ENCODE results near the gene LRRC73.
"Not testable (repeated sequence)": the region's sequence is repeated elsewhere in the genome, so short reads cannot be mapped to it uniquely, and the experiment has no call there.

LRRC73 gene

DNA sequence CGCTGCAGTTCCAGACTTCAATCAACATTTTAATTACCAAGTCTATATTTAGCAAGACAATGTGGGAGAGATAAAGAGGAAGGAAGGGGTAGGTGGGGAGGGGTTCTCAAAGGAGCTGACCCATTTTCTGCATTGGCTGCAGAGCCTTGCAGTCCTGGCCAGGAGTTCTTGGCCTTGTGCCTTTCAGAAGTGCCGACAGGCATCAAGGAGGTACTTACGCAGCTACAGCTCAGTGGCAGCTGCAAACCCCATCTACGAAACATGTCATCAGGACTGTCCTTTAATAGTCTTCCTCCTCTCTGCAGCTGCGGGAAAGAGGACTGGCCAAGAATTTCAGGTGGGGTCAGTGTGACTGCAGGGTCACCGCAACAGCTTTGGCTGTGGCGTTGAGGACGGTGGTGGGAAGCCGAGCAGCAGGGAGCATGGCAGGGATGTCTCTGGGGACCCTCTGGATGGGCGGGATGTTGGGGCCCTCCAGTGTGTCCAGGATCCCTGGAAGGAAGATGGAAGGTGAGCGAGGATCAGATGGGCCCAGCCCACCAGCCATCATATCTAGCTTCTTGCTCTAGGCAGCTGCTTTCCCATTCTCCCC lies 1.8 kb upstream of the LRRC73 start:
- FAIRE-seq = no peak

DNA sequence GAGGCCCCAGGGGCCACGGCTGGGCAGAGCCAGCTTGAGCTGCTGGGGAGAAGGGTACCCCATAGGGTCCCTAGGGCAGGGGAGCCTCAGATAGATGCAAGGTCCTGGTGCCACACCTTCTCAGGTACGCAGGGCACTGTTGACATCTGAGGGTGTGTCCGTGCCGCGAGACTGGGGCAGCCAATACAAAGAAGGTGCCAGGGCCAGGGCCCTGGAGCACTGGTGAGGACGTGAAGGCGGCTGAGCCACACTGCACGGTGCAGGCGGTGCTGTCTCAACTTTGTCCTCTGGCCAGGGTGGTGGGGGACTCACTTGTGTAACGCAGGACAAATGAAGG lies 649 bp upstream of the LRRC73 start:
- DNase-seq (ENCODE audit: low spot score) = no peak
- FAIRE-seq = no peak

More for the DNA sequence above, 1.8 kb upstream of the LRRC73 start:
- no peak for DNase-seq (ENCODE audit: low spot score)

DNA sequence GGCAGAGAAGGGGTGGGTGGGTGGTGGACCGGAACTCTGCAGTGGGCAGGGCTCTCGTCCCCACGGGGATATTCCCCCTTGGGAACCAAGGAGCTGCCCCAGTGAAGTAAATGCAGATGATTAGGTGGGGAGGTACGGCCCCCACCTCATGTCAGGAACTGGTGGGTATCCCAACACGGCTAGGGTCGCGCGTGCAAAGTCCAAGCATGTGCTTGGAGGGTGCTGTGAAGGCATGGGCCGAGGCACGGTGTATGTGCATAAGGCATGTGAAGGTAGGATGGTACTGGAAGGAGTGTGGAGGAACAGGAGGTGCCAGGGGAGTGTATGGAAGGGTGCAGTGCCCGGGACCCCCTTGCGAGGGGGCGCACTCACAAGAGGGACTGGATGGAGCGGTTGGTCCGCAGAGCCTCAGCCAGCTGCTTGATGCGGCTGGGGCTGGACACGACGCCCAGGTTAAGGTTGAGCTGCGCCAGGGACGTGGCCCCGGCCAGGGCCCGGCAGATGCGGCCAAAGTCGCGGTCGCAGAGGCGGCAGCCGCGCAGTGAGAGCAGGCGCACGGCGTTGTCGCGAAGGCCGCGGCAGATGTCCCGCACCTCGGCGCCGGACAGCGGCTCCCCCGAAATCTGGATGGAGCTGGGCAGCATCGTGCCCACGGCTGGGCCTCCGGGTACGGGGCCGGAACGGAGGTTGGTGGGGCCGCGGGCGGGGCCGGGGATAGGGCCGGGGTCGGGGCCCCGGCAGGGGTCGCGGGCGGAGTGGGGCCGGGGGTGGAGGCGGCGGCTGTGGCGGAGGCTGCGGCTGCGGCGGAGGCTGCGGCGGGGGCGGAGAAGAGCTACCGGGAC lies 783 bp downstream of the LRRC73 start:
- no peak for FAIRE-seq
- DNase-seq (ENCODE audit: low spot score) = no peak

DNA sequence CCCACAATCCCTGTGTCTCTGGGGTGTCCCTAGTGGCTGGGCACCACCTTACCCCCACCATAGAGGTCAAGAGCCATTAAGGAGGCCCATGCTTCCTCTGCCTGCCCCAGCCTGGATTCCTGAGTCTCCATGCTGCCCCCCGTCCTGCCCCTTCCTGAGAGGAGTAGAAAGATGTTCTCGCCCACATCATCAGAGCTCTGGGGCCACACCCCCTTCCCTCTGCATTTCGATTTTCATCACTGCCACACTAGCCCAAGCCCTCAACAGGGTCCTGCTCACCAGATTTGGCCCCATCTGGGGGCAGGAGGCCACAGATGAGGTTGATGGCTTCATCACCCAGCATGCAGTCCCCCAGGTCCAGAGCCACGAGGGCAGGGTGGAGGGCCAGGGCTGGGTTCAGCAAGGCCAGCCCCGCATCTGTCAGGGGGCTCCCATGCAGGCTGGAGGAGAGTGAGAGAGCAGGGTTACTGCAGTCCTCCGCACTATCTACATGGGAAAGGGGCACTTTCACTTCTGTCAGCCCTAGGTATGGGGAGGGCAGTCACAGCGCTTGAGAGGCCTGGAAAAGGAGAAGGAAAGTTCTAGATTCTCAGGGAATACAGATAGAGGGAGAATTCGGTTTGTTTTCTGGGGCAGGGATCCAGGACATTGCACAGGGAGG lies 1.5 kb downstream of the LRRC73 start:
- DNase-seq (ENCODE audit: low spot score) = no peak
- FAIRE-seq = no peak

DNA sequence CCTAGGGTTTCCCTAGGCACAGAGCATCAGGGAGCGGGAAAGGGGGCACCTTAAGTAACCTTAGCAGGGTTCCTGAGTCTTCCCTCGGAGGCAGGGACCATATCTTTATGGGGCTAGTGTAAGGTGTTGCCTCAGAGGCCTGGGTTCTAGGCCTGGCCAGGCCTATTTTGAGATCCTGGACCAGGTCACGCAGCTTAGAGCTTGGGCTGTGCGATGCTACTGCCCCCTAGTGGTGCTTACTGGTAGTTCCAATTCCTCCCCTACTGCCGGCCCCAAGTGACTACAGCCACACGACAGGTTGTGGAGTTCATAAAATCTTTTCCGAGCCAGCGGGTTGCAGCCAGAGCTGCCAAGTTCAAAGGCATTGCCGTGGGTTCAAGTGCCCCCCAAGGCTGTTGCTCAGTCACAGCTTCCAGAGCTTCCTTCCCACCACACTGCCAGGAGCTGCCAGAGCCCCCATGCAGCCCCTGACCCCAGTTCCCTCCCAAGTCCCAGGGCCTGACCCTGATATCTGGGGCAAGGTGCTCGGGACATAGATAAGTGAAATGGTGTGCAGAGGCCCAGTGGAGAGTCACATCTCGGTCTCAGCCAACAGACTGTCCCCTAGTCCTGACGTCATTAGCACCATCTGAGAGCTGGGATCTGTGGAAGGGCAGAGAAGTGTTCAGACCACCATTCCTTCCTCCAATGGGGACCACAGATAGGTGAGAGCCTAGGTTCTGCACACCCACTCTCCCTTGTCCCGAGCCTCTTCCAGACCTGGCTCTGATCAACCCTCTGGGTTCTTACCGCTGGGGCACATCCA lies 3.3 kb downstream of the LRRC73 start:
- no peak for FAIRE-seq
- DNase-seq (ENCODE audit: low spot score) = peak; percentile 46

DNA sequence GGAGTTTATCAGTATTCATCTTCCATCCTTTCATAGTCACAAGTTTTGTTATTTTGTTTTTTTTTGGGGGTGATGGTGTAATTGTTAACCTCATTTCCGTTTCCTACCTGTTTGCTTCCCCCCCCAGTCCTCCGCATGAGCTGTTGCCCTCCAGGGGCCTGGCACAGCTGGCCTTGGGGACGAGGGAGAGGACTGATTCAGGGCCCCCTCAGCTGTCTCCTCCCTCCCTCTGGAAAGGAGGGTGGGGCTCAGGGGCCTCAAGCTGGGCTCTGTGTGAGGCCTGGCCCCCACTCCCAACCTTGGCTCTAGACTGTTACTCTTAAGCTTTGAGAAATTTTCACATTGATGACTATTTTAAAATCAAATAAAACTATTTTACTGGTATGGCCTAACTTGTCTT lies 4.0 kb downstream of the LRRC73 start:
- no peak for FAIRE-seq
- no peak for DNase-seq (ENCODE audit: low spot score)

DNA sequence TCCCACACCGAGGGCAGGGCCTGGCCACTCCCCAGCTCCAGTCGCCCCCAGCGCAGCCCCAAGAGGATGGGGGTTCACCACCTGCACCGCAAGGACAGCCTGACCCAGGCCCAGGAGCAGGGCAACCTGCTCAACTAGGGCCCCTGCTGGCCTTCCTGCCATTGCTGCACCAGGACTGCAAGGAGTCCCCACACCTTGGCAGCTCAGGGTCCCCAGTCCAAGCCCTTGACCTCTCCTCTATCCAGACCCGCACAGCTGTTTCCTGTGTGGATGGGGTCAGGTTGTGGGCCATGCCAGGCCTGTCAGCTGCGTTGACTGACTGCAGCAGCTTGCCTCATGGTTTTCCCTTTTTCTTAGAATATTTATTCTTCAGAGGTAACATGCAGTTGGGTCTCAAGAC lies 4.4 kb downstream of the LRRC73 start:
- no peak for FAIRE-seq
- DNase-seq (ENCODE audit: low spot score) = no peak

DNA sequence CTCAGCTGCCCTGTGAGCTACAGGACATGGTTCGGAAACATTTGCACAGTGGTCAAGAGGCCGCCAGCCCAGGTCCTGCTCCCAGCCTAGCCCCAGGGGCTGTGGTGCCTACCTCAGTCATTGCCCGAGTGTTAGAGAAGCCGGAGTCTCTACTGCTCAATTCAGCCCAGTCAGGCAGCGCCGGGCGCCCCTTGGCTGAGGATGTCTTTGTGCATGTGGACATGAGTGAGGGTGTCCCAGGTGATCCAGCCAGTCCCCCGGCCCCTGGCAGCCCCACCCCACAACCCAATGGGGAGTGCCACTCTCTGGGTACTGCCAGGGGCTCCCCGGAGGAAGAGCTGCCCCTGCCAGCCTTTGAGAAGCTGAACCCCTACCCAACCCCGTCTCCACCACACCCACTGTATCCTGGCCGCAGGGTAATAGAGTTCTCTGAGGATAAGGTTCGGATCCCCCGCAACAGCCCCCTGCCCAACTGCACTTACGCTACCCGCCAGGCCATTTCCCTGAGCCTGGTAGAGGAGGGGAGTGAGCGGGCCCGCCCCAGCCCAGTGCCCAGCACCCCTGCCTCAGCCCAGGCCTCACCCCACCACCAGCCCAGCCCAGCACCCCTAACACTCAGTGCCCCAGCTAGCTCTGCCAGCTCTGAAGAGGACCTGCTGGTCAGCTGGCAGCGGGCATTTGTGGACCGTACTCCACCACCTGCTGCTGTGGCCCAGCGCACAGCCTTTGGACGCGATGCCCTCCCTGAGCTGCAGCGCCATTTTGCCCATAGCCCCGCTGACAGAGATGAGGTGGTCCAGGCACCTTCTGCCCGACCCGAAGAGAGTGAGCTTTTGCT lies 5.2 kb downstream of the LRRC73 start:
- no peak for FAIRE-seq
- no peak for DNase-seq (ENCODE audit: low spot score)

DNA sequence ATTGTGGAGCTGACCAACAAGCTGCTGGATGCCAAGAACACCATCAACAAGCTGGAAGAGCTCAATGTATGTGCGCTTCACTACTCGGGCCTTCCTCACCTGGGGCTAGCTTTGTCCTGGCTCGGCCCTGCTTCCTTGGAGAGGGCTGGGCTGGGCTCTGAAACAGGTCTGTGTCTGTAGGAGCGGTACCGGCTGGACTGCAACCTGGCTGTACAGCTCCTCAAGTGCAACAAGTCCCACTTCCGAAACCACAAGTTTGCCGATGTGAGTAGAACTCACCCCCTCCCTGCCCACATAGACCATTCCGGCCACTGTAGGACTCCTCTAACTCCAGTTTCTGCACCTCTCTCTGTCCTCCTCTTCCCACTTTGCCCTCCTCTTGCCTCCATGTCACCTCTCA lies 6.7 kb downstream of the LRRC73 start:
- no peak for DNase-seq (ENCODE audit: low spot score)
- no peak for FAIRE-seq

DNA sequence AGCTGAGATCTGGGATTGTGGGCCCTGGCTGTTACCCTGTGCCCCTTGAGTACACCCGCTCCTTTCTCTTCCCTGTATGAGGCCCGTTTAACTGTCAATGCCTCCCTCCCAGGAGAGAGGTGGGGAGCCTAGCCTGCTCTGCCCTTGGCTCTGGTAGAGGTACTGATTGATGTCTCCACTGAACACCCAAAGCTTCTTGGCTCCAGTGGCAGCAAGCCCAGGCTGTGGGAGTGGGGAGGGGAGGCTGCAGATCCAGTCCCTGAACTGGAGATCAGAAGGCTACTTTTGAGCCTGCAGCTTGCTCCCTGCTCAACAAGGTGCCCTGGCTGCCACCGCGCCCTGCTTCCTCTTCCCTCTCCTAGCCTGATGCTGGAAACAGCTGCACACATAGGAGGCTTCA lies 7.5 kb downstream of the LRRC73 start:
- DNase-seq (ENCODE audit: low spot score) = no peak
- no peak for FAIRE-seq

DNA sequence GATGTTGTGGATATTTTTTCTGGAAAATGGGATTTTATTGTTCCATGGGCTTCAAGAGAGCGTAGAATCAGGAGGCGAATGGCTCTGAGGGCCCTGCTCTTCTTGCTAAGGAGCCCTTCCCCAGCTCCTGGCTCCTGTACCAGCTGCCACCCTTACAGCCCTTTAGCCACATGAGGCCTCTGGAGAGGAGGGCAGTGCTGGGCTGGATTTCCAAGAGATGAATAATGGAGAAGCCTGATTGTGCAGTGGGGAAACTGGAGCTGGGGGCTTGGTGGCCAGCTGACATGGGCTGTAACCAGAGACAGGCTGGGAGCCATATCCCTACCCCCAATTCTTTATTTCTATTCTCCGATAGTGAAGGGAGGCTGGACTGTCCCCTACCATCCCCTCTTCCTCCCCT lies 9.2 kb downstream of the LRRC73 start:
- DNase-seq (ENCODE audit: low spot score) (no peak), FAIRE-seq (no peak)

DNA sequence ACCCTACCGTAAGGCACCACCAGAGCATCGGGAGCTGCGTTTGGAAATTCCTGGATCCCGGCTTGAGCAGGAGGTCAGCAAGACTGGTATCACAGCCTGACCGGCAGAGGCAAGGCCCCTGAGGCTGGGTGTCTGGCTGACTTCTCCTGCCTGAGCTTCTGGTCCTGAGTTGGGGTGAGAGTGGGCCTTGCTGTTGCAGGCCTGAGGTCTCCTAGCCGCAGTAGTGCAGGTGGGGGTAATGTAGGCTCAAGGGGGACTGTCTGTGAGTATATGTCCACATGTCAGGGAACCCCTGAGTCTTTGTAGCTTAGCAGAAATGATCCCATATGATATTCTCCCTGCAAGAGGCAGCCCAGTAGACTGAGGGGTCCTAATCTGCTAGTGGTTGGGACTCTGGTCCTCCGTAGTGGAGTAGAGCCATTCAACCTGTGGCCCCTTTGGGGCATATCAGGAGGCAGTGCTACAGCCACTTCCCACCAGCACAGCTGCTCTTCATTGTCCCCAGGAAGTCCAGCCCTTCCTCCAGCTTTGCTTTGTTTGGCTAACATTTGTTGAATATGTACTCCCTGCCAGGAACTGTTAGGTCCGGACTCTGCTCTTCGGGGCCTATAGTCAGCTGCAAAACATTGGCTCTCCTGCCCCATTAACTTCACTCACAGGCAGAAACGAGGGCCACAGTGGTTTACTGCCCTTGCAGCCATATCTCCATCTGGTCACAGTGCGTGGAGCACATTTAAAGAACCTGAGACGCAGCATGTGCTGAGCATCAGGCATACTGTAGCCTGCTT lies 10.9 kb downstream of the LRRC73 start:
- FAIRE-seq (no peak), DNase-seq (ENCODE audit: low spot score) (no peak)

DNA sequence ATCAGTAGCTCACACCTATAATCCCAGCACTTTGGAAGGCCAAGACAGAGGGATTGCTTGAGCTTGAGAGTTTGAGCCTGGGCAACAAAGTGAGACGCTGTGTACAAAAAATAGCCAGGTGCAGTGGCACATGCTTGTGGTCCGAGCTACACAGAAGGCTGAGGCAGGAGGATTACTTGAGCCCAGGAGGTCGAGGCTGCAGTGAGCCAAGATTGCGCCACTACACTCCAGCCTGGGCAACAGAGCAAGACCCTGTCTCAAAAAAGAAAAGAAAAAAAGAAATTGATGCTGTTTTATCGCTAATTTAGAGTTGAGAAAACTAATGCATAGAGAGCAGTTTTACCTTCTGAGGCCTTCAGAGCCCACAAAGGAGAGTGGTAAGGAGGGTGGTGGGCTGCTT lies 11.9 kb downstream of the LRRC73 start:
- DNase-seq (ENCODE audit: low spot score); FAIRE-seq: not testable (repeated sequence)

DNA sequence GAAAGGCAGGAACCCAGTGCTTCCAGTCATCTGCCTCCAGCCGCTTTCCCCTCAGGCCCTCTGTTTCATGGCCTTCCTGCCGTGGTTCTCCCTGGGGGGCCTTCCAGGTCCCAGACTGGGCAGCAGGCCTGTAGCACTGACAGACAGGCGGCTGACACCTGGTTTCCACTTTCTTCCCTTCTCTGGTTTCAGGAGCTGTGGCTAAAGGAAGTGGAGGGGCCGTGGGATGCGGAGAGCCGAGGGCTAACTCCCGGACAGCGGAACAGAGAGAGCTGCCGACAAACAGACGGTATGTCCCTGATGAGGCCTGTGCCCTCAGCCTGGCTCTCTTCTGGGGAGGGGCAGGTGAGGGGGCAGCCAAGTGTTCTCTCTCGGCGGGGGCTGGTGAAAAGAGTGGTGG lies 12.5 kb downstream of the LRRC73 start:
- FAIRE-seq (no peak), DNase-seq (ENCODE audit: low spot score) (no peak)

DNA sequence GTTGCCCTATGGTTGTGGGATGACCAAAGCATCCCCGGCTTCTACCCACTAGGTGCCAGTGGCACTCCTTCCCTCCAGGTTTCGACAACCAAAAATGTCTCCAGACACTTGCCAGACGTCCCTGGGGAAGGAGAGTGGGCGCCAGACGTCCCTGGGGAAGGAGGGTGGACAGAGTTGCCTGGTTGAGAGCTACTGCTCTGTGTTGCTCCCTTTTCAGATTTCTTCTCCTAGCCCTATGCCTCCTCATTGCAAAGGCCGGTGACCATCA lies 13.1 kb downstream of the LRRC73 start:
- FAIRE-seq = no peak
- DNase-seq (ENCODE audit: low spot score) = no peak

DNA sequence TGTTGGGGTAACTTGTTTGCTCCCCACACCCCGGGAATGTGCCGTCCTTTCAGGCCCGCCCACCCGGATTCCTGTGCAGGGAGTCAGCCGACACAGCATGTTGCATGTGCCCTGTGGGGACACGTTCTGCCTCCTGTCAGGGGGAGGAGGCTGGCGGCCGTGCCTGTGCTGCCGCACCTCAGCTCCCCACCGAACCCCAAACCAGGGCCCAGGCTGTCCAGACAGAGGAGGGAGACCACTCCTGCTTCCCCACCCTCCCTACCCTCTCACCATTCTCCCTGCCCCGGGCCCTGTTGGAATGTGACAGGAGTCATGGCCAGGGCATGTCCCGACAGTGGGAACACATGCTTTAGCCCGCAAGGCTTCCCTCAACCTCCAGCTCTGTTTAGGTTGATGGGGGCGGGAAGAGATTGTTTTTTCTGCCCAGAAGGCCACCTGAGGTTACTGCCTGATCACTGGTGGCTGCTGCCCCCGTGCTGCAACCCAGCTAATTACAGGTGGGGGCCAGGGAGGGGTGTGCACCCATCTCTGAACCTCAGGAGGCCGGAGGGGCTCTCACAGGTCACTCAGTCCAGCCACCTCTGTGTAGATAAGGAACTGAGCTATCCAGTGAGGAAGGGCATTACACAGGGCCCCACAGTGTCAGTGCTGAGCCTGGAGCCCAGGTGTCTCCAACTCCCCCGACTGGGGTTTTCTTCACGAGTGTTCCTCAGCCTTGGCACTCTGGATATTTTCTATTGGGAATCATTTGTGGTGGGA lies 13.6 kb downstream of the LRRC73 start:
- FAIRE-seq (no peak), DNase-seq (ENCODE audit: low spot score) (no peak)

DNA sequence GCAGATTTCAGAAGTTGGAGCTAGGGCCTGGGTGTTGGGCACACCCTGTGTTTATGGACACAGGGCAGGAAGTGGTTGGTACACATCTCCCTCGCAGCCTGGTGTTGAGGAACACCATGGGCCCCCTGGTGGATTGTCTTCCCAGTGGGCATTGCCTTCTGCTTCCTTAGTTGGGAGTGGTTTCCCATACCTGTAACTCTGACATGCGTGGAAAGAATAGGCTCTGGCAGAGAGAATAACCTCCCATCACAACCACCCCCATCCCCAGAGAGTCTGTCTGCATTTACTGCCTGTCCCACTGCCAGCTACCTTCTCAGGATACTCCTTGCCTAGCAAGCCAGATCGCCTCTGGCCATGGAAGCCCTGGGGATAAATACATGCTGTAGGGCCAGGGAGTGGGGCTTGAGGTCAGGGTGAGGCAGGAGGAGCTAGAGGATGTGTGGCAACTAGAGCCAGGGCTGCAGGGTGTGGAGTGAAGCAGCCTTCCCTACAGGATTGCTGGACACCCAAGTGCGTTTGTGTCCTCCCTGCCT lies 14.7 kb downstream of the LRRC73 start:
- FAIRE-seq (no peak), DNase-seq (ENCODE audit: low spot score) (no peak)

DNA sequence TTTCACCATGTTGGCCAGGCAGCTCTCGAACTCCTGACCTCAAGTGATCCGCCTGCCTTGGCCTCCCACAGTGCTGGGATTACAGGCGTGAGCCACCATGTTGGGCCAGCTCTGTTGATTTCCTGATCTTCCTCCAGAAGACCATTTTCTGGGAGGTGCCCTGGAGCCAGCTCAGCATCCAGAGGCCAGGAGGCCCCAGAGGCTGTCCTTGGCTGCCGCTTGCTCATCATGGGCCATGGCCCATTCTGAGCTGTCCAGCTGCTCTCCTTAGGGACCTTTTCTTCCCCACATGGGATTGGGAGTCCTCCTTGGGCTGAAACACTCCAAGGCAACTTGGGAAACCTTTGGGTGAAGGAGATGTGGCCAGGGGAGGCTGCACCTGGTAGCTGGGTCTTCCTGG lies 15.4 kb downstream of the LRRC73 start:
- DNase-seq (ENCODE audit: low spot score) = no peak
- no peak for FAIRE-seq

DNA sequence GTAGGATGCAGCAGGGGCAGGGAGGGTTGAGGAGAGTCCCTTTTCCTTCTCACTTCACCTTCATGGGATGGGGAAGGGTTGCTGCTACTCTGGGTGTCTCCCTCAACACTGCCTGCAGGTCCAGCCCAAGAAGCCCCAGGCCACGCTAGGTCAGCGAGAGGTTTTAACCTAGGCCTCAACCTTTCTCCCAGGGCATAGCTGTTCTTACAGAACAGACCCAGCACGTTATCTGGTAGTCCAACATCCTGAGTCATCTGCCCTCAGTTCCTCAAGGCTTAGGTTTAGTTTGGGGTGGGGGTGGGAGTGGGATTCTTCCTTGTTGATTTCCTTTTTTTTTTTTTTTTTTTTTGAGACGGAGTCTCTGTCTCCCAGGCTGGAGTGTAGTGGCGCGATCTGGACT lies 15.8 kb downstream of the LRRC73 start:
- no peak for DNase-seq (ENCODE audit: low spot score)
- FAIRE-seq = no peak

DNA sequence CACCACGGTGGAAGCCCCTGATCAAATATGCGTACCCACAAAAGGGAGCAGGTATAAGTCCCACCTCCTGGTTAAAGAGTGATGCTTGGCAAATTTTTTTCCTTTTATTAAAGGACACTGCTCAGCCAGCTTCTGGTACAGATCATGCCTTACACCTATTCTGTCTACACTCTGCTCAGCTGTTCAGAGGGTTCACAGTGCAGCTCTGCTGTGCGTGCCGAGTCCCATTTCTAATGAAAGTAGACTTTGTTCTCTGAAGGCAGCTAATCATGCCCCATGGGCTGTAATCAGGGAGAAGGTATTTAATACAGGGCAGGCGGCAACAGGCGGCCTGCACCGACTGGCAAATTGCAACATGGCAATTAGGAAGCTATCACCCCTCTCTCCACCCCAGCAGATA lies 16.3 kb downstream of the LRRC73 start:
- FAIRE-seq (no peak), DNase-seq (ENCODE audit: low spot score) (no peak)

All from RCC 7860 (cell line).